Amniotic stem cell (primary cell): ENCODE measurements around the gene HS6ST2.

Experiments
- DNase-seq: peaks from one replicate; lab custom pipeline; 2025; lab: John Stamatoyannopoulos, UW

The HS6ST2 gene

GRCh38 chrX:132795181-132795580, 163.2 kb downstream of the HS6ST2 start:
- DNase-seq, result no peak

- DNase-seq, result no peak
Measured at GRCh38 chrX:132791714-132792113, 166.7 kb downstream of the HS6ST2 start.

DNA sequence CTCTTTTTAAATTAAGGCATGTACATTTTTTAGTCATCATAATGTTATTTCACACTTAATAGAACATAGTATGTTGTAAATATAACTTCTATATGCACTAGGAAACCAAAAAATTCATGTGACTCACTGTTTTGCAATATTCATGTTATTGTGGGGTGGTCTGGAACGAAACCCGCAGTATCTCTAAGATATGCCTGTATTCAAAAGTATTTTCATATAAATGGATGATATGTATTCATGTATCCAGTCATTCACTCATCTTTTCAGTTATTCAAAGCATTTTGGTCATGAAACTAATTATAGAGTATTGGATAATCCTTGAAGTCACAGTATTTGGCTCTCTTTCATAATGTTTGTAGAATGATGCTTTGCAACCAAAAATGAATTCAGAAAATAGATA, 168.1 kb downstream of the HS6ST2 start:
- no peak for DNase-seq

GRCh38 chrX:132786217-132786616, 172.2 kb downstream of the HS6ST2 start:
- DNase-seq, result no peak

- DNase-seq, result no peak
Measured at GRCh38 chrX:132778917-132779316, 179.5 kb downstream of the HS6ST2 start.

GRCh38 chrX:132776486-132777210, 181.8 kb downstream of the HS6ST2 start:
- DNase-seq, result no peak

DNA sequence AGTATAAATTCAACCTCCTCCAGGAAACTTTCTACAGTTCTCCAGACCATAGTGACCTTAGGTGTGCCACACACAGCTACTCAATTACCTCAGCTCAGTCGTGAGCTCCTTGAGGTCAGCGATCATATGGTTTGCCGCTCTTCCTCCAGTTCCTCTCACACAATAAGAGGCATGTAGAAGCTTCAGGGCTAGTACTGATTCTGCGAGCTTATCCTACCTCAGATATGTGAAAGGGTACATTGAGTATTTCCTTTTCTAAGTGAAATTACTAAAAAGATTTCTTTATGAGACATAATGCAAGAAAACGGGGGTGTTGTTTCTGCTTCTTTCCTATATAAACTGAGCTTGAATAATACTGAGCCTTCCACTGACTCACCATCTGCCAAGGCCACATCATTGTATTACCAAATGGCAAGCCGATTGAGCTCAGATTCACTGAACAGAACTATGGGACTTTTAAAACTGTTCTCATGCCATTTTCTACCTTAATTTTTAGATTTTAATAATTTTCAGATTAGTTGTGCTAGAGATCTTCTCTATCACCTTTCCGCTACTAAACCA, 183.1 kb downstream of the HS6ST2 start:
- no peak for DNase-seq

GRCh38 chrX:132774010-132774714, 184.3 kb downstream of the HS6ST2 start:
- DNase-seq, result no peak

GRCh38 chrX:132769609-132770008, 188.8 kb downstream of the HS6ST2 start:
- no peak for DNase-seq

DNA sequence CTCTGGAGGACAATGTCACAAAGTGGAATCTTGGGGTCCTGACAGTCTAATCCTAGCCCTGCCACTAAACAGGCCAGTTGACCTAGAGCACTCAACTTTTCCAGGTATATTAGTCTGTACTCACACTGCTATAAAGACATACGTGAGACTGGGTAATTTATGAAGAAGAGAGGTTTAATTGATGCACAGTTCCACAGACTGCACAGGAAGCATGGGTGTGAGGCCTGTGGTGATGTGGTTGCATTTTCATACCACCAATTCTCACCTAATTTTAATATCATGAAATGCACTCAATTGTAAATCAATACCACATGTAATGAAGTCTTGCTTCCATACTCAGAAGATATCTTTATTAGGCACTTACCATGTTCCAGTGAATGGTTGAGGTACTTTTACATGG, 192.0 kb downstream of the HS6ST2 start:
- DNase-seq, result no peak

- DNase-seq, result no peak
Measured at GRCh38 chrX:132763528-132763927, 194.9 kb downstream of the HS6ST2 start.

GRCh38 chrX:132758759-132759158, 199.7 kb downstream of the HS6ST2 start:
- DNase-seq, result no peak

GRCh38 chrX:132757066-132757623, 201.3 kb downstream of the HS6ST2 start:
- no peak for DNase-seq

DNA sequence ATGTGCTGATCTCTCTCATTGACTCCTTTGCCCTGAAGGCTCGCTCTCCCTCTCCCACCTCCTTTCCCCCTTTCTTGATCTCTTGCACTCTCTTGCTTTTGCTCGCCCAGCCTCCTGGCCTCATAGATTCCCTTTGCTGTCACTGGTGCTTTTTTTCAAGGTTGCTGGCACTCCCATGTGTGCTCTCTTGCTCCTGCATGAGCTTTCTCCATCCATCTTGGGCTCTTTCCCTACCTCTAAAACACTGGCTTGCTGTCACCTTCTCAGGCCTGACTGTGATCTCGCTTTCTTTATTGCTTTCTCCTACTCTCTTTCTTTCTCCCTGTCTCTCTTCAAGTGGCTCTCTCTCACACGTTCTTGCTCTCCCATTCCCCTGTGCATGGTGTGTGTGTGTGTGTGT, 202.0 kb downstream of the HS6ST2 start:
- no peak for DNase-seq

DNA sequence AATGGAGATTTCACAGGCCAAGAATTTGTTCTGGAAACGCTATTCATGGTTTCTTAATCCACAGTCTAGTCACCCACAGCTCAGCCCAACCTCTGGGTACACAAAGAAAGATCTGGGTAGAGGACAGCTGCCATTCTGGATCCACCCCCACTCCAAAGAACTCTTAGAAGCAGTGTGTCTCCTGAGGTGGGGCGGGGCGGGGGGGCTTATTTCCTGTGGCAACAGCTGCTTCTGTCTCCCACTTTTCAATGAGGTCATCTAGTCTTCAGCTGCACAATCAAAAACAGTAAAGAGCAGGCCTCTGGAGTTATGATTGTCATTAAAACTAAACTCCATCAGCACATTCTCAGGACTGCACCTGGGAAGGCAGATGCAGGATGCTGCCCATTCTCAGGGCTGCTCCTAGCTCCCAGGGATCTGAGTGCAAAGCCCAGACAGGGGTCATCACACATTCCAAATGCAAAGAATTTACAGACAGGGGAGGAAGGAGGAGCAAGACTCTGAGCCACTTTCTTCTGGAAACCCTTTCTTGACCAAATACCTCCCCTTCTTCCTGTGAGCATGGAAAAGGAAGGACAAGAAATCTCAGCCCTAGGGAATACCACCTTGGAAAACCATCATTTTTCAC, 207.3 kb downstream of the HS6ST2 start:
- DNase-seq, result no peak

GRCh38 chrX:132750331-132751062, 207.9 kb downstream of the HS6ST2 start:
- no peak for DNase-seq

DNA sequence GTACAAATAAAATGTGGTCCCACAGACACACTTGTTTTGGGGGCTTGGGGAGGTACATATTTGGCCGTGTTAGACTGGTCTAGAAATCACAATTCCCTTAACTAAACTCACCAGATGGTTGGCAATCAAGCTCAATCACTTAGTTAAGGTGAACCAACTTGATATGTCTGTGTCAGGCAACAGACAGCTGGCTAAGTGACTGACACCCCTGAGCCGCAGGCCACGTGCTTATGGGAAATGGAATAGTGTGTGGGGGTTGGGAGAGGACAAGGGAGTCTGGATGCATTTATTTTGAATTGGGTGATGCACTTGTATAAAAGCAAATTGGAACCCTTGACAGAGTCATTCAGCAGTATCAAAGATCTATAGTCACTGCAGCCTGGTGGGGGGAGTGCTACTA, 209.0 kb downstream of the HS6ST2 start:
- no peak for DNase-seq

- DNase-seq, result no peak
Measured at GRCh38 chrX:132748909-132749308, 209.5 kb downstream of the HS6ST2 start.

GRCh38 chrX:132748268-132748667, 210.2 kb downstream of the HS6ST2 start:
- DNase-seq, result no peak

- no peak for DNase-seq
Measured at GRCh38 chrX:132745593-132745992, 212.8 kb downstream of the HS6ST2 start.

DNA sequence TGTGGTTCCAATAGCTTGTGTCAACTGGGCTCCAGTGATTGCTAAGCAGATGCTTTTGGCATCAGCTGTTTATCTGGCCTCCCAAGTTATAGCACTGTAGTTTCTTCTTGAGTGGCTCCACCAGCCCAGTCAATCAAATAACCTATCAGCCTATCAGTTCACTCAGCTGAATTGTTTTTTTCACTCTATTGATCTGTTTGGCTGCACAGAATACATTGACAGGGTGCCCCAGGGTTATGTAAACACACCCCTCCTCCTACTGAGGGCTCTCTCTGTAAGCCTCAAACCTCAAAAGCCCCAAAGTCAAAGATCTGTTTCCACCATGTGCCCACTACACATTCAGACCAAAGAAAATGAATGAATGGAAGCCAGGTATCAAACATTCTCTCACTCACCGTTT, 214.0 kb downstream of the HS6ST2 start:
- no peak for DNase-seq

DNA sequence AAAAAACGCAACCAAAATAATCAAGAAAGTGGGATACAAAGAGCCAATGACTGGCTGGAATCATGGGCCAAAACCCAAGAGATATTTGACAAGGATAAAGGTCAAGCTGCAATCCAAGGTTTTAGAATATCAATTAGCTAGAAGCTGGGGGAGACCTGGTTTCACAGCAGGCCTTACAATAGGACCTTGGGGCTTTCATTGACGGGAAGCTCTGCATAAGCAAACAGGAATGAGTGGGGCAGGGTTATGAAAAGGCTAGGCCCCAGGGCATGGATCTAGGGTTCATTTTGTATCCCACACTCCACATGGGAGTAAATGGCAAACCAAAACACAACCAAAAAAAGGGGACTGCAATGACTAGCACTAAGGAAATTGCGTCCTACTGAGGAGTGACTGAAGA, 215.3 kb downstream of the HS6ST2 start:
- DNase-seq, result no peak
